GM12878 (cell line): Measurements from ENCODE around the gene ZFP1.

ENCODE experiments used
- KDM1A ChIP-seq: fragments of 200-600 bp; sonication (generic); IDR thresholded peaks from 2 replicates; pipeline ENCODE4 v1.6.1; 2016; ENCODE audit warnings: borderline replicate concordance
- POLR2A ChIP-seq: IDR thresholded peaks from 2 replicates; pipeline ENCODE4 v1.6.1; 2011; ENCODE audit warnings: low read depth, mild to moderate bottlenecking, low read length
- ZNF274 ChIP-seq: IDR thresholded peaks from one replicate; pipeline ENCODE4 v1.8.0; 2011; ENCODE audit not compliant: insufficient read length, insufficient read depth
- TF ChIP-seq, protein P1 (sequence below): IDR thresholded peaks from 2 replicates; pipeline ENCODE4 v1.6.1; 2012; ENCODE audit warnings: low read length, inconsistent platforms

DNA sequence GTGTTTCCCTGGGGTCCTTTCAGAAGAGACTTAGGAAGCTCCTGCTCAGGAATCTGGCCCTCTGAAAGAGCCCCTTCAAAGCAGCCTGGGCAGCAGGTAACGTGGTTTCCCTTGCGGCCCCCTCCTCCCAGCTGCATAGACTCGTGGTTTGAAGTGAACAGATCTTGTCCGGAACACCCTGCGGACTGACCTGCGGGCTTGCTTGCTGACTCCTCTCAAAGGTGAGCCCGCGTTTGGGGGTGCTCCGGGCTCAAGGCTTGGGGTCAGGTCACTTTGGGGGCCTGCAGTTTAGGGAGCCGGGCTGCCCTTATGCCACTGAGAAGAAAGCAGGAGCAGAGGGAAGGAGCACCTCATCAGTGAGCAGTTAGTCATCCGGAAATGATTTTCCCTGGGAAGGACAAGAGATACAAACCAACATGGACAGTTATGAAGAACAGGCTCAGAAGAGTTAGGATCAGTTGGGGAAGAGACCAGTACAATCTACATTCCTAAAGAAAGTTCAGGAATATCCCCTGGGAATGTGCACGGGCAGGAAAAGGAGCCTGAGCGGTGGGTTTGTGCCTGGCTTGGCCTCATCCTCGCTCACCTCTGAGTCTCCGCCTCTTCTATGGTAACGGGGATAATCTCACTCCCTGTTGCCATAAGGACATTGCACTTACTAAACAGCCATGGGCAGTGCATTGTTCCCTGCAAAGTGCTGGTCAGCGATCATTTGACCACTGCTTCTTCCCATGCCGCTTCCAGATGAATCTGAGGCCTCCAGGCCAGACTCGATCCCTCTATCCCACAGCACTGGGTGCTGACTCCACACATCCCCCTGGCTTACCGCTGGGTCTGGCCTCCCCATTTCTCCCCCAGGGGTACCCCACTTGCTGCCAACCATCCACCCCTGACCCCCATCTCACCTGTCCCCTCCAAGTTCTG lies 41.7 kb upstream of the ZFP1 start:
- TF ChIP-seq ZNF274 = no peak
- no peak for TF ChIP-seq POLR2A
- no peak for TF ChIP-seq KDM1A
- TF ChIP-seq, protein P1, sequence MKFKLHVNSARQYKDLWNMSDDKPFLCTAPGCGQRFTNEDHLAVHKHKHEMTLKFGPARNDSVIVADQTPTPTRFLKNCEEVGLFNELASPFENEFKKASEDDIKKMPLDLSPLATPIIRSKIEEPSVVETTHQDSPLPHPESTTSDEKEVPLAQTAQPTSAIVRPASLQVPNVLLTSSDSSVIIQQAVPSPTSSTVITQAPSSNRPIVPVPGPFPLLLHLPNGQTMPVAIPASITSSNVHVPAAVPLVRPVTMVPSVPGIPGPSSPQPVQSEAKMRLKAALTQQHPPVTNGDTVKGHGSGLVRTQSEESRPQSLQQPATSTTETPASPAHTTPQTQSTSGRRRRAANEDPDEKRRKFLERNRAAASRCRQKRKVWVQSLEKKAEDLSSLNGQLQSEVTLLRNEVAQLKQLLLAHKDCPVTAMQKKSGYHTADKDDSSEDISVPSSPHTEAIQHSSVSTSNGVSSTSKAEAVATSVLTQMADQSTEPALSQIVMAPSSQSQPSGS = no peak
